ENCODE data around the gene MX1. TPM values are rescaled to one million over a fixed set of nuclear protein-coding genes. Genes with fewer than 3 reads are reported as not detected.

MX1 gene
- total and polyA plus RNA-seq, 2 of the 13 experiments (the other 11 are each of a cell fraction or from before 2014, with no cell fraction given), result 2.6 to 5.8 TPM

- TF ChIP-seq MED8 (CRISPR knock-in tag; IDR thresholded peaks at IDR 0.05; ENCODE audit: insufficient replicate concordance) (no peak), ZNF260 (CRISPR knock-in tag; IDR thresholded peaks at IDR 0.05; ENCODE audit: borderline replicate concordance, low read depth) (no peak), STAT5B (CRISPR knock-in tag; IDR thresholded peaks at IDR 0.05) (no peak), RXRB (CRISPR knock-in tag; IDR thresholded peaks at IDR 0.05; ENCODE audit: borderline replicate concordance) (no peak), KAT2B (IDR thresholded peaks at IDR 0.05; ENCODE audit: borderline replicate concordance, low read depth, low read length) (no peak), ZNF563 (CRISPR knock-in tag; IDR thresholded peaks at IDR 0.05) (no peak), ZNF350 (CRISPR knock-in tag; IDR thresholded peaks at IDR 0.05; ENCODE audit: borderline replicate concordance, low read depth) (no peak), ZNF670 (CRISPR knock-in tag; IDR thresholded peaks at IDR 0.05; ENCODE audit: borderline replicate concordance) (no peak), ZNF883 (CRISPR knock-in tag; IDR thresholded peaks at IDR 0.05; ENCODE audit: not compliant biosample characterization) (no peak), PAWR (CRISPR knock-in tag; IDR thresholded peaks at IDR 0.05; ENCODE audit: borderline replicate concordance) (no peak), CC2D1A (CRISPR knock-in tag; IDR thresholded peaks at IDR 0.05) (no peak), RBM39 (IDR thresholded peaks at IDR 0.05; ENCODE audit: low read depth, low read length, poor library complexity, severe bottlenecking) (no peak)
Measured at GRCh38 chr21:41431788-41432548, 5.9 kb downstream of the MX1 start (continued).

Measured in HepG2 (cell line).